HG03558 (cell line): Measurements from ENCODE around the gene SLC2A13.

Experiments
- ATAC-seq: cut with Tn5 transposase; IDR thresholded peaks from one replicate; pipeline ENCODE4 v1.9.1; 2021; ENCODE audit warnings: moderate number of reproducible peaks; ENCODE audit not compliant: unreplicated experiment; ENCODE audit errors: extremely low read depth

Gene SLC2A13

DNA sequence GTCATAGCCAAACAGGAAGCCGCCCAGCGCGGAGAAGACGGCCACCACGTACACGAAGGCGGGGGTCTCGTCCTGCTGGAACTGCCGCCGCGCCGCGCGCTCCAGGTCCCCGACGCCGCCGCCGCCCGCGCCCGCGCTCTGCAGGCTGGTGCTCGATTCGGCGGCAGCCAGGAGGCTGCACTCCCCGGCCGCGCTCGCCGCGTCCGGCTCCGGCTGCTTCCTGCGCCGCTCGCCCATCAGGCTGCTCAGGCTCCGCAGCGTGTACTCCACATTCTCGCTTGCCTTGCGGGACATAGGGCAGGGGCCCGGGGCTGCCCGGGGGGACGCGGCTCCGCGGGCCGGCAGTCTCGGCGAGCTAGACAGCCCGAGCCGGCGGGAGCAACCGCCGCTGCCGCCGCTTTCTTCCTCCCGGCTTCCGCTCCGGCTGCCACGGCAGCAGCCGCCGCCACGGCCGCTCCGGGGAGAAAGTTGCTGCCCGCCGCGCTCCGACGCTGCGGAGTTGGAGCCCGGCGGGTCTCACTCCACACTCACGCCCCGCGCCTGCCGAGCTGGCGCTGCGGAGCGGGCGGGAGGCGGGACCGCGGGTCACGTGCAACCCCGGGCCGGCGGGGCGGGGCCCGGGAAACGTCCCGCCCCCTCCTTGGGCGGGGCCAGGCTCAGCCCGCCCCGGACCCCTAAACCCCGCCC is at the start of gene SLC2A13:
Gene SLC2A13 (minus strand): TSS at position 567 of the 687 bp plus-strand sequence. CDS start 273 bp downstream, at position 294.
- ATAC-seq: peak; percentile 75

DNA sequence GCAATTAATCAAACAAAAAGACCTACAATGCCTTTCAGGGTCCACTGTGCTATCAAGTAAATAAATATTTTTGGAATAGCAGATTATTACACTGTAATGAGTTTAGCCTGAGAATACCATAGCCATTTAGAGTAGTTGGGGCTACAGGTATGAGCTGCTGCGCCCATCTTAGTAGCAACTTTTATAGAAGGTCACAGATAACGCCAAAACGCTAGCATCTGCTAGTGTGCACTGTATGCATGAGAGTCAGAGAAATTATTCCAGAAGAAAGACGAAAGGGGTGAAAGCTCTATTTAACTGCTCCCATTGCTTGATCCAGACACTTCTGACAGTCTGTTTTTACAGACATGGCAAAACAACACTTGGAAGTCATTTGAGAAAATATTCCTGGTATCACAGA is 48.5 kb upstream of the SLC2A13 start:
- no peak for ATAC-seq

DNA sequence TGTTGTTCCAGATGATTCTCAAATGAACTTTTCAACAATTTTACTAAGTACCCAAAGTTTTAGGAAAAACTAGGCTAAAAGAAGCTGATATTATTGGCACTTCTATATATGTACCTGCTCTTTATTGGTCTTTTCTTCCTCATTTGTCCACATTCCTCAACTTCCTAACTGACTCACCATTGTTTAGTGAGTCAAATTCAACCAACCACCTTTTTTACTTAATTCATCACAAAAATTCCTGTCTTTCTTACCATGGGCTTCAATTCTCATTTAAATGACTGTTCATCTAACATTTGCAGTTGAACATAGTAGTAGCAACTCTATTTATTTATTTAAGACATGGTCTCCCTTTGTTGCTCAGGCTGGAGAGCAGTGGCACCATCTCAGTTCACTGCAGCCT is 47.6 kb upstream of the SLC2A13 start:
- ATAC-seq: no peak

DNA sequence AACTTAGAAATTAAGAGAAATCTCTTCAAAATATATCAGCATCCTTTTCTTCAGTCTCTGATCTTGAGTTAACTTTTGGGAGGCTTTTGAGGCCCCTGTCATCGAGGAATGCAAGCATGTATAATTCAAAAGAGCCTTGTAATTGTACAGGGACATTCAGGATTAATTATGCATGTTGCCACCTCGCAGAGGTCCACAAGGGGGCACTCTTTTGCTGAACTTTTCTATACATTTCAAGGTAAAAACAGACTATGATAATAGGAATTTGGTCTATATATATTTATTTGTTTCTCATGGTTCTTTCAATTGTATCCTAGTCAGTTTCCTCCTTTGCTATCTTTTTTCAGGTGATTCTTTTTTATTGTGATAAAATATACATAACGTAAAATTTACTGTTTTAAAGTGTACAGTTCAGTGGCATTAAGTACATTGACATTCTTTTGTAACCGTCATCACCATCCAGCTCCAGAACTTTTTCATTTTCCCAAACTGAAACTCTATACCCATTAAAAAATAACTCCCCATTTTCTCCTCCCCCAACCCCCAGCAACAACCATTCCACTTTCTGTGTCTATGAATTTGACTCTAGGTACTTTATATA is 47.0 kb upstream of the SLC2A13 start:
- peak; percentile 48 for ATAC-seq

DNA sequence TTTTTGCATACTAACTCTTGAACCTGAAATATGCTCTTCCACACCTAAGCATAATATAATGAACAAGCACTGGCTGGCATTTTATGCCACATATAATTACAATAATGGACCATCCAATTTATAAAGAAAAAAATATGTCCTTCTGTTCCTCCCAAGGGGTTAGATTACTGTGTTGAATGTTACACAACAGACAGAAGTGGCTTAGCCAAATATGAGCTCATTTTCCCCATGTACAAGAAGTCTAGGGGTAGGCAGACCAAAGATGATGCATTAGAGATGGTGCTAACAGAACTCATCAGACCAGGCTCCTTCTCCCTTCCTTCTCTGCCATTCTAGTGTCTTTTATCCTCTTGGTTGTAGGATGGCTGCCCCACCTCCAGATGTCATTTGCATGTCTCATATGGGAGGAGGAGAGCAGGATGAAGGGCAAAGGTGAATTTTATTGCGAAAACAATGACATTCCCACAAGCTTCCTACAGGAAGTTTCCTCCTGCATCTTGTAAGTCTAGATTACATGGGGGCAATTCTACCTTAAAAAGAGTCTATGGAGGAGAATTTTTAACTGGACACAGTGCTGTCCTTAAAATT is 43.9 kb upstream of the SLC2A13 start:
- no peak for ATAC-seq

DNA sequence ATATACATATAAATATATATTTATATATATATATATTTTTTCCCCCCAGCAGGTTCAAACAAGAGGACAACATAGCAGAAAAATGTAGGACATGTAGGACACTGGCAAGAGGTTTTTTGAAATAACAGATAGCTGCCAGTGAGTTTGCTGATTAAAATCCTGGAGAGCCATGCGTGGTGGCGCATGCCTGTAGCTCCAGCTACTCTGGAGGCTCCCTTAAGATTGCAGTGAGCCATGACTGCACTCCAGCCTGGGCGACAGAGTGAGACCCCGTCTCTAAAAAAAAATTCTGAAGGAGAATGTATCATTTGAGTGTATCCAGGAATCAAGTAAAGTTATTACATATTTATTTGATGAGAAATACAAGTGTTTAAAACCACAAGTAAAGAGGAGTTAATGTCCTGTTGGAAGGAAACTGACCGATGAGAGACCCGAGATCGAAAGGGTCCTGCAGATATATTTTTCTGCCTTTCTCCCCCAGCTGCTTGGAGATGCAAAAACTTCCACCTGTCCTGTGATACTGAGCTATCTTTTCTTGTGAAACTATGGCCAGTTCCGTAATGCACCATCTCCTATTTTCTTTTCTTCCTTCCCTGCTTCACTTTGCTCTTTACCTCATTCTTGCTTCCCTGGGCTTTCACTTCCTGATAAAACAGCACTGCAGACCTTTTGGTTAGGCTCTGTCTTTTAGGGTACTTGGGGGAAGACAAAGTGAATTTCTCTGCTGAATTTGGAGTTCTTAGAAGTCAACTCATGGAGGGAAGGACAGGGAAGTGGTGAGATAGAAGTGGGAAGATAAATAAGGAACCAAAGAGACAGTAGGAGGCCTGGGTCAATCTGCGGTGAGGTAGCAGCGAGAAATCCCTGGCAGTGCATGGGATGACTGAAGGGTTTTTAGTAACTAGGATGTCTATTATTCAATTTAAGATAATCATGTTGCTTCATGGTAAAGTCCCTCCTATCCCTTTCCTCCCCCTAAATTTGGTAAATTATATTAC is 41.2 kb upstream of the SLC2A13 start:
- no peak for ATAC-seq

DNA sequence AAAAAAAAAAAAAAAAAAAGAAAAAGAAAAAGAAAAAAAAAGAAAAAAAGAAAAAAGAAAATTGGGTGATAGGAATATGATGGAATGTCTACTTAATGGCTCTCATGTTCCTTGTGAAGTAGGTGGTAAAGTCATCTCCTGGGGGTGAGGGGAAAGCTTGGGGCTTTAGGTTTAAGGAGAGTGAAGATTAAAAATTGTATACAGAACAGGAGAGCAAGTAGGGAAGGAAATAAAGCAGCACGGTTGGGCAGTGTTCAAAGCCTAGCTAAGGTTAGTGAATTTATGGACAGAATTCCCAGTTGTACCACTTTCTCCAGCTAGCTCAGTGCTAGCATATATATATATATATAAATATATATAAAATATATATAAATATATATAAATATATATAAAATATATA is 40.0 kb upstream of the SLC2A13 start:
- no peak for ATAC-seq

DNA sequence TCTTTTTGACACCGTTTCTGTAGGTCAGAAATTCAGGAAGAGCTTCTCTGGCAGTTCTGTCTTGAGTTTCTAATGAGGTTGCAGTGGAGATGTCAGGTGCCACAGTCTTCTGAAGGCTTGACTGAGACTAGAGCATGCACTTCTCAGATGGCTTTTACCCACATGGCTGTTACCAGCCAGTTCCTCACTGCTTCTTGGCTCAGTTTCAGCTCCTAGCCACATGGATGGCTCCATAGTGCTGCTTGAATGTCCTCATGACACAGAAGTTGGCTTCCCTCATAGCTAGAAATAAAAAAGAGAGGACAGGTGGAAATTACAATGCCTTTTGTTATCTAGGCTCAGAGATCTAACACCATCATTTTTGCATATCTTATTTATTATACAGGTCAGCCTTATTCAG is 38.1 kb upstream of the SLC2A13 start:
- ATAC-seq: no peak

DNA sequence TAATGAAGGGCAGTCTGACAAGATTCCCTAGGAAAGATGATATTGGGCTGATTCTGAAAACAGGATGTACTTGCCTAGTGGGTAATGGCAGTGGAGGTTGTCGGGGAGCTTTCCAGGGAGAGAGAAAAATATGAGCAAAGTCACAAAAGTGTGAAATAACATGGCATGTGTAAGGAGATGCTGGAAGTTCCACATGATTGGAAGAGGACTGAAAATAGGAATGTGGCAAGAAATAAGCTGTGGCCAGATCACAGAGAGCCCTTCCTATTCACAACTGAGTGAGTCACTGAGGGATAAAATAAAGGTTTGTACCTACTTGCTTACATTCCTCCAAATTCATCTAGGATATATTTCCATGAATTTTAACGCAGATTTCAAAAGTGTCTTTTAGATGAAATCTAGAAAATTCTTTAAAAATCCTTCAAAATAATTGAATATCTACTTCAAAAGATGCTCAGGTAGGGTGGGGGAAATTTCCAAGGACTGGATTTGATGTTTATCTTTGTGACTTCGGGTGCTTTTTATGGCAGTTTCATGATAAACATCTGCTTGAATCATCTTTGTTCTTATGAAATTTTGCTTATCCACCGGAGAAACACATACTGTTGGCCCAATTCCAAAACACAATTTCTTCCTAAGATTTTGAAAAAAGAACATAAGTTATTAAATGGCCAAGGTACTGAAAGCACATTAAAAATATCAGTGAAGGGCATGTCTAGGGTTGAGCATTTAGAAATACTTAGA is 36.3 kb upstream of the SLC2A13 start:
- no peak for ATAC-seq

DNA sequence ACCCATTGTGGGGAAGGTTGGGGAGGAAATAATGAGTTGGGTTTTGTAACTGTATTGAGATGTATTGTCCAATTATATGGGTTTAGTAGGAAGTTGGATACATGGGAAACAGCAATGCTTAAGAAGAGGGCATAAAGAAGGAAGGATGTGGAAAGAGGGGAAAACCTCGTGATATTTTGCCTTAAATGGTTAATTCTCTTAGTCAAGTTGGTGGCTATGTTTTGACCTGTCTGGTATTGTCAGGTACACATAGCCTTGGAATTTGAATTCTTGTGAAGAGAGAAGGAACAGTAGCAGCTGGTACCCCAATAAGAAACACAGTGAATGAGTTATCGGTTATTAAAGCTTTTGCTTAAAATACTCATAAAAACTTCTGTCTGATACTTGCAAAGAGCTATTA is 32.6 kb upstream of the SLC2A13 start:
- no peak for ATAC-seq

DNA sequence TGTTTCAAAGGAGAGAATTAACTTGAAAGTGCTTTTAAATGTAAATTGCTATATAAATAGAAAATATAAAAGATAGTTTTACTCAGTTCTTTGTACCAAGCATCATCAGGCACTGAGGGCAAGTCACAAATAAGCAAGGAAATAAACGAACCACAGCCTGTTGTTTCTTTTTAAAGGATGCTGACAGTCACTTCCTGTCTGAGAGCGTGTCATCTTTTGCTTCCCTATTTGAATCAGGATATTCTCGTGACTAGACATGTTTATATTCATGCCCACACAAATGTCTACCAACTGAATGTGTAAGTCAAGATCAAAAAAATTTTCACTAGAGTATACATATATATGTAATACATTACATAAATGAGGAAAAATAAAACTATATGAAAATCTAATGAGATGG is 31.4 kb upstream of the SLC2A13 start:
- ATAC-seq: peak; percentile 63

DNA sequence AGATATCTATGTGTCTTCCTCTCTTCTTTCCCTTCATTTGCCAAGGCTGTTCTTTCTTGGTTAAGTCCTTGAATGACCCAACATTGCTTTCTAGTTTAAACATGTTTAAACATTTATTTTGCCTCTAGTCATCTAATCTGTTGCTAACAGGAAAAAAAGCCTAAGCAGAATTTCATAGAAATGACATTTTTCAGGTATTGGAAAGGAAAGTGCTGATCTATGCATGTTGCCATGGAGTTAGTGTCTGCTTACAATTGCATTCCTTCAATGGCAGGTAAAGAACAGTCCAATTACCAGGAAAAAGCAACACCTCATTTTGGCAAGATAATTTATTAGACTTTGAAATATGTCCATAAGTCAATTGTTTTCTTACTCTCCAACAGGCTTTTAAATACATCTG is 21.5 kb upstream of the SLC2A13 start:
- ATAC-seq: no peak

DNA sequence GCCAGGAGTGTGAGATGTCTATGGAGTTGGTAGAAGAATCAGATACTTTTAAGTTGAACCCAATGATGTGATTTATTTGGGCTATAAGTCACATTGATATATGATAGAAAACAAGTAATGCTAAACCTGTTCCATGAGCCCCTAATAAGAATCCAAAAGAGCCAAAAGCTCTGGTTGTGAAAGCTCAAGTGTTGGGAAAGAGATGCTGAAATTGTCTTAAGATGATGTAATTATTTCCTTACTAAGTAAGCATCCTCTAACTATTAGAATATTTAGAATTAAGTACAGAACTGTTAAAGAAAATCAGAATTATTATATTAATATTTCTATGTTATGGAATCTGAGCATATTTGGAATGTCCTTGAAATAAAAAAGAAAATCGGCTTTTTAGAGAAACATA is 17.6 kb upstream of the SLC2A13 start:
- no peak for ATAC-seq

DNA sequence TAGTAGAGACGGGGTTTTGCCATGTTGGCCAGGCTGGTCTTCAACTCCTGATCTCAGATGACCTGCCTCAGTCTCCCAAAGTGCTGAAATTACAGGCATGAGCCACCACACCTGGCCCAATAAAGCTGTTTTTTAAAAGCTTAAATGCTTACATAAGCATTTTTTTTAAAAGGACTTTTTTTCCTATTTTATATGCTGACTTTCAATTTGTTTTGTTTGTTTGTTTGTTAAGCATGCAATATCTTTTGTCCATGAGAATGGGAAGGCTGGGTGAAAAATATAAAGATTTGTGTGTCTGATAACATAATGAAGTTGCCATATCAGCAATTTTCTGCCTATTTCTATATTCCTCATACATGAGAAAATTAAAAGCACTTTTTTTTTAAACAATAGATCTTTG is 17.0 kb upstream of the SLC2A13 start:
- no peak for ATAC-seq

DNA sequence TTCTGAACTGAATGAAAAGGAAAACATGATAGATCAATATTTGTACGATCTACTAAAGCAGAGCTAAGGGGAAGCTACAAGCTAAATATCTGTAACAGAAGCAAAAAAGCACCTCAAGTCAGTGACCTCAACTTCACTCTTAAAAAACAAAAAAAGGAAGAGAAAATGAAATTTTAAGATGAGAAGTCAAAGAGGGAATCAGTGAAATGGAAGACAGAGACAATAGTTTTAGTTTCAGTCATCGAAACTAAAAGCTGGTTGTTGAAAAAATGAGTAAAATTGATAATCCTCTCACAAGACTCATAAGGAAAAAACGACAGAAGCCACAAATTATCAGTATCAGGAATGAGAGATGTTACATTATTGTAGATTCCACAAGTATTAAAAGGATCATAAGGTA is 11.9 kb upstream of the SLC2A13 start:
- ATAC-seq: peak; percentile 95

DNA sequence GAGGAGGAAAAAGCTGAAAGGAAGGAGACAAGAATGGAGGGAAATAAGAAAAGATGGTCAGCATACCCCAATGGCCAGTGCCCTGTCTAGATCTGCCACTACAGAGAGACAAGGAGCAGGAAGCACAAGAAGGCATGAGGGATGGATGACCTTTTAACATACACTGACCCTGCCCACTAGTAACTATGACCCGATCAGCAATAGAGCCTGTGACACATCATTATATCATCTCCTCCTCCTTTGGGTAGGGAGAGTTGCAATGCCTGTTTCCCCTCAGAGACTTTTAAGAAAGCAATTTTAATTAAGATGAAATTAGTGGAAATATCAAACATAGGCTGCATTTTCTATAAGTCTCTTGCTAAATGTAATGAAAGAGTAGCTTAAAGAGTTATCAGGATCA is 4.7 kb upstream of the SLC2A13 start:
- no peak for ATAC-seq

DNA sequence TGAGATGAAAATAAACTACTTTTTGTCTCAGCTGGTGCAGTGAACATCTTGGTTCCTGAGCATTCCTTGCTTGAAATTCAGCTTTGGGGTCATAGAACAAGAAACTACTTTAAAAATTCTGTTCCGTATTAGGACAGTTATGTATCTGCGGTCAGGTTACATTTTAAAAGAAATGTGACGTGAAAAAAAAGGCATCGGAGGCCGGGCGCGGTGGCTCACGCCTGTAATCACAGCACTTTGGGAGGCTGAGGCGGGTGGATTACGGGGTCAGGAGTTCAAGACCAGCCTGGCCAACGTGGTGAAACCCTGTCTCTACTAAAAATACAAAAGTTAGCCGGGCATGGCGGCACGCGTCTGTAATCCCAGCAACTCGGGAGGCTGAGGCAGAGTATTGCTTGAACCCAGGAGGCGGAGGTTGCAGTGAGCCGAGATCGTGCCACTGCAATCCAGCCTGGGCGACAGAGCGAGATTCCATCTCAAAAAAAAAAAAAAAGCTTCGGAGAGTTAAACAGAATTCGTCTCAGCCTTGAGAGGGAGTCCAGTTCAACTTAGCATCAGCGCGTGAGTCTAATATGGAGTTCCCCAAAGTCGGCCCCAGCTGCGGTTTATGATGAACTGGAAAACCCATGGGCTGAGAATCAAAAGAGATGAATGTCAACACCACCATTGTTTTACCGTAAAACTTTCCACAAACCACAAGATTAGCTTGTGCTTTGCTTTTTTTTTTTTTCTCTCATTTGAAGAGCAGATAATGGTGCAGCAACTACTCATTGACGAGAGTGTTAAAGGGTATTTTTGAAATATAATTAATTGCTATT is 2.1 kb upstream of the SLC2A13 start:
- ATAC-seq: no peak

DNA sequence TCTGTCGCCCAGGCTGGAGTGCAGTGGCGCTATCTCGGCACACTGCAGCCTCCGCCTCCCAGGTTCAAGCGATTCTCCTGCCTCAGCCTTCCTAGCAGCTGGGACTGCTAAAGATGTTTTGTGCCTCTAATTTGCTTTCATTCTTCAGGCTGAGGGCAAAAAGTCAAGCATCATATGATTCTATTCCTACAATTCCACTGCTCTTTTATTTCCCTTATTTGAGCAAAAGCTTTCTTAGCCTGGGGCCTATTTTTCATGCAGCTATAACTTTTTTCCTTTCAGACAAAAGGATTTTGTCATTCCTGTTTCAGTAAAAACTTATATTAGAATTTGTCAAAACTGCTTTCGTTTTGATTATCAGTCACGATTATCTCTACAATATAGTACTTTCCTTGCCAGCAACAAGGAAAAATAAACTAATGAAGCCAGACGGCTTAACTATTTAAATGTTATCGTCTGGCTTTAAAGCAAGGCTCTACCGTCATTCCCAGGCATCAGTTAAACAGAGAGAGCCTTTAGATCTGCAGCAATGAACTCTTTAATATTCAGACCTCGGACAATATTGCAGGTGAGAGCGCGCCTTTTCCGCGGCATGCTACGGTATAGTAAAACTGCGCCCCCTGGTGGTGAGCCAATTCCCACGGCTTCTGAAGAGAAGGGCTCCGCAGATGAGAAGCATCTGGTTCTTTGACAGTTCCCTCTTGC is 1.4 kb upstream of the SLC2A13 start:
- ATAC-seq: no peak

DNA sequence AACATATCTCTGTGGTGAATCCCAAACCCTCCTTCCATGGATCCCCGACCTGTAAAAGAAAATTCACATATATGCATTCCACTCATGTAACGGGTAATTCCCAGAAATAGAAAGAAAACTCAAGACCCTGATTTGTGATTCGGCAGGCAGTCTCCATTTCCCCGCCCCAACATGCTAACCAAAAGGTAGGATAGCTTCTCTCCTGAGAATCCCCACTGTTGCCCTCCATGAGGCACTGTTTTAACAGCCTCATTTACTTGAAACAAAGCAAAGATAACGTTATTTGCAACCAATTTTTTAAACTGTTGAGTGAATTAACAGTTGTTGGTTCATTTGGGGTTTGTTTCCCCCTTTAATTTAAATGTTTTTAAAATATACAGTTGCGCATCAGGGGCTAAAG is 774 bp upstream of the SLC2A13 start:
- no peak for ATAC-seq
